ENCODE data around the gene CIAO2A.
"Not testable (repeated sequence)": the region's sequence is repeated elsewhere in the genome, so short reads cannot be mapped to it uniquely, and the experiment has no call there.

CIAO2A gene

GRCh38 chr15:64071931-64072765, 21.5 kb downstream of the CIAO2A start:
- DNase-seq (ENCODE audit: low read depth in 2 of 2), result no peak

- DNase-seq (ENCODE audit: low read depth in 2 of 2), result no peak
These were observed 22.4 kb downstream of the CIAO2A start for GRCh38 chr15:64070965-64071851.

GRCh38 chr15:64070106-64070505, 23.5 kb downstream of the CIAO2A start:
- DNase-seq (ENCODE audit: low read depth in 2 of 2), result no peak

GRCh38 chr15:64068133-64068532, 25.5 kb downstream of the CIAO2A start:
- DNase-seq (ENCODE audit: low read depth in 2 of 2), result no peak

GRCh38 chr15:64067564-64068030, 26.0 kb downstream of the CIAO2A start:
- DNase-seq (ENCODE audit: low read depth in 2 of 2), result peak; percentile 8 to 18

- no peak for DNase-seq (ENCODE audit: low read depth in 2 of 2)
These were observed 27.2 kb downstream of the CIAO2A start for GRCh38 chr15:64066451-64066850.

GRCh38 chr15:64060716-64061115, 32.9 kb downstream of the CIAO2A start:
- DNase-seq (ENCODE audit: low read depth in 2 of 2), result no peak

GRCh38 chr15:64059104-64059503, 34.5 kb downstream of the CIAO2A start:
- DNase-seq (ENCODE audit: low read depth in 2 of 2), result not testable (repeated sequence)

GRCh38 chr15:64058279-64058678, 35.4 kb downstream of the CIAO2A start:
- no peak for DNase-seq (ENCODE audit: low read depth in 2 of 2)

- not testable (repeated sequence) for DNase-seq (ENCODE audit: low read depth in 2 of 2)
These were observed 40.0 kb downstream of the CIAO2A start for GRCh38 chr15:64053674-64054073.

- DNase-seq (ENCODE audit: low read depth in 2 of 2), result no peak
These were observed 40.6 kb downstream of the CIAO2A start for GRCh38 chr15:64052925-64053491.

GRCh38 chr15:64051407-64052259, 42.0 kb downstream of the CIAO2A start:
- DNase-seq (ENCODE audit: low read depth in 2 of 2), result no peak

- DNase-seq (ENCODE audit: low read depth in 2 of 2), result no peak
These were observed 42.6 kb downstream of the CIAO2A start for GRCh38 chr15:64051093-64051402.

- DNase-seq (ENCODE audit: low read depth in 2 of 2), result no peak
These were observed 43.2 kb downstream of the CIAO2A start for GRCh38 chr15:64050281-64051092.

GRCh38 chr15:64048781-64049460, 44.7 kb downstream of the CIAO2A start:
- no peak for DNase-seq (ENCODE audit: low read depth in 2 of 2)

- peak; percentile 19 to 26 for DNase-seq (ENCODE audit: low read depth in 2 of 2)
These were observed 47.1 kb downstream of the CIAO2A start, which contains the start of gene DAPK2 for GRCh38 chr15:64046421-64047153. Gene DAPK2 (minus strand): TSS chr15:64046485. CDS start chr15:64040261, 6,224 bp downstream.

- no peak for DNase-seq (ENCODE audit: low read depth in 2 of 2)
These were observed 47.7 kb downstream of the CIAO2A start for GRCh38 chr15:64045774-64046420.

GRCh38 chr15:64045101-64045435, 48.6 kb downstream of the CIAO2A start:
- no peak for DNase-seq (ENCODE audit: low read depth in 2 of 2)
